BJ (cell line): ENCODE data around the gene KCNAB1. TPM values are rescaled to one million over a fixed set of nuclear protein-coding genes. Genes with fewer than 3 reads are reported as not detected.

Experiments used
- CTCF ChIA-PET: fragments of 350-600 bp; formaldehyde crosslinking; extraction: SDS; loops from one replicate; lab custom pipeline; 2021; ENCODE audit warnings: antibody characterized with exemption, inconsistent platforms; lab: Yijun Ruan, JAX
- POLR2A ChIA-PET: fragments of 300-600 bp; sonication (Branson Sonifier 250); formaldehyde crosslinking; extraction: SDS; loops from one replicate; lab custom pipeline; 2021; ENCODE audit warnings: antibody characterized with exemption; lab: Charles Lee
- DNase-seq: peaks from one replicate; pipeline ENCODE4 v3.0.0-alpha.2; 2011; ENCODE audit warnings: low read depth
- H3K27me3 ChIP-seq: 2 replicates; pipeline ENCODE4 v1.6.0; 2011; ENCODE audit warnings: low read length; ENCODE audit not compliant: control insufficient read depth, insufficient read depth
- H3K36me3 ChIP-seq: 2 replicates; pipeline ENCODE4 v1.5.1; 2011; ENCODE audit warnings: low read length; ENCODE audit not compliant: control insufficient read depth, insufficient read depth
- H3K4me3 ChIP-seq: 2 replicates; pipeline ENCODE4 v1.5.1; 2011; ENCODE audit warnings: low read depth, mild to moderate bottlenecking, control low read depth, low read length
- CTCF ChIP-seq: IDR thresholded peaks from 2 replicates; pipeline ENCODE4 v1.5.1; 2011; ENCODE audit warnings: low read depth, mild to moderate bottlenecking, control low read depth, inconsistent platforms, low read length, moderate library complexity; ENCODE audit not compliant: insufficient read depth
- polyA plus RNA-seq: library from polyadenylated mRNA; depleted of rRNA; stranded (reverse); fragments of >200 nt; gene quantifications from 2 replicates; pipeline ENCODE4 v1.2.3, GENCODE V29; 2011

KCNAB1 gene
- polyA plus RNA-seq, 1 experiment: not detected

GRCh38 chr3:156211583-156211982, 91.2 kb downstream of the KCNAB1 start:
- Histone ChIP-seq H3K27me3 (no peaks in the 10 kb centered on the region), H3K36me3 (no peaks in the 10 kb centered on the region), H3K4me3 (no peak overlapping the region)
- no peak for TF ChIP-seq CTCF
- no peak for DNase-seq
- ChIA-PET CTCF (no interaction called here), POLR2A (interaction anchor here (0.5 kb wide), 1 partner anchor 86 kb away, joined by 3 read pairs; no protein-coding TSS in a partner anchor)

GRCh38 chr3:156214676-156215075, 94.3 kb downstream of the KCNAB1 start:
- Histone ChIP-seq H3K36me3 (no peaks in the 10 kb centered on the region), H3K4me3 (no peak overlapping the region), H3K27me3 (no peaks in the 10 kb centered on the region)
- no peak for DNase-seq
- ChIA-PET POLR2A (no interaction called here), CTCF (interaction anchor here (1.0 kb wide), 1 partner anchor 40 kb away, joined by 3 read pairs; no protein-coding TSS in a partner anchor)
- no peak for TF ChIP-seq CTCF

- ChIA-PET CTCF (no interaction called here), POLR2A (no interaction called here)
- TF ChIP-seq CTCF: no peak
- Histone ChIP-seq H3K27me3 (no peaks in the 10 kb centered on the region), H3K4me3 (no peak overlapping the region), H3K36me3 (no peaks in the 10 kb centered on the region)
- DNase-seq: no peak
These were observed 95.4 kb downstream of the KCNAB1 start for GRCh38 chr3:156215751-156216150.

- no peak for TF ChIP-seq CTCF
- no peak for DNase-seq
- CTCF ChIA-PET: no interaction called here
- POLR2A ChIA-PET: no interaction called here
- no peak overlapping the region for H3K4me3 ChIP-seq
- H3K36me3 ChIP-seq: no peaks in the 10 kb centered on the region
- H3K27me3 ChIP-seq: no peaks in the 10 kb centered on the region
These were observed 95.8 kb downstream of the KCNAB1 start for GRCh38 chr3:156216216-156216615.

GRCh38 chr3:156216852-156217251, 96.5 kb downstream of the KCNAB1 start:
- Histone ChIP-seq H3K27me3 (no peaks in the 10 kb centered on the region), H3K36me3 (no peaks in the 10 kb centered on the region), H3K4me3 (no peak overlapping the region)
- DNase-seq: no peak
- ChIA-PET POLR2A (no interaction called here), CTCF (no interaction called here)
- TF ChIP-seq CTCF: no peak
